Measurements from ENCODE around the gene MEX3A. TPM values are rescaled to one million over a fixed set of nuclear protein-coding genes. Genes with fewer than 3 reads are reported as not detected.
A peak's percentile ranks its signal among the peaks of the same experiment; 100 is the strongest.
"Not testable (repeated sequence)": the region's sequence is repeated elsewhere in the genome, so short reads cannot be mapped to it uniquely, and the experiment has no call there.

MEX3A gene
- total RNA-seq, 1 experiment from 2014 or later = 1.1 TPM

DNA sequence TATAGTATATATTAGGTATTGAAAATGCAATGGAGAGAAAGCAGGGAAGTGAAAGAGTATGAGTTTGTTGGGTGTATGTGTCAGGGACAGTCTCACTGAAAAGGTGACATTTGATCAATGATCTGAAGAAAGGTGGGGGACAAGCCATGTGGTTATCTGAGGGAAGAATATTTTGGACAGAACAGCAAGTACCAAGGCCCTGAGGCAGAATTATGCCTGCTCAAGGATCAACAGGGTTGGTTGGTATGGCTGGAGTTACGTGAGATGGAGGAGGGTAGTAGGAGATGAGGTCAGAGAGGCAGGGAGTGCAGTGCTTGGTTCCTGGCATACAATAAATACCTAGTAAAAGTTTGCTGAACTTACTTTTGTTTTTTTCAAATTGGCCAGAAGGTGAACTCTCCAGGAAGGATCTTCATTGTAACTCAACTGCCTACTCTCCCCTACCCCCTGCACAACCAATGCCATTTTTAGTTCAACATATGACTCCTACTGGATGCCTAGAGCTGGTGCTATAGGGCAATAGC lies 25.9 kb downstream of the MEX3A start:
- no peak for DNase-seq (ENCODE audit: low read depth in 1 of 2, low spot score in 2 of 2)
- Histone ChIP-seq H3K27me3 (replicated peaks) (no peaks in the 10 kb centered on the region), H3K36me3 (no peaks in the 10 kb centered on the region), H3K9me3 (replicated peaks) (no peaks in the 10 kb centered on the region), H3K4me1 (replicated peaks) (peaks cover 8% of the 10 kb centered on the region), H3K4me3 (no peak overlapping the region), H3K27ac (no peak overlapping the region)

- no peak for DNase-seq (ENCODE audit: low read depth in 1 of 2, low spot score in 2 of 2)
- no peaks in the 10 kb centered on the region for H3K9me3 ChIP-seq (replicated peaks)
These were observed 26.8 kb downstream of the MEX3A start for GRCh38 chr1:156055281-156056048.

DNA sequence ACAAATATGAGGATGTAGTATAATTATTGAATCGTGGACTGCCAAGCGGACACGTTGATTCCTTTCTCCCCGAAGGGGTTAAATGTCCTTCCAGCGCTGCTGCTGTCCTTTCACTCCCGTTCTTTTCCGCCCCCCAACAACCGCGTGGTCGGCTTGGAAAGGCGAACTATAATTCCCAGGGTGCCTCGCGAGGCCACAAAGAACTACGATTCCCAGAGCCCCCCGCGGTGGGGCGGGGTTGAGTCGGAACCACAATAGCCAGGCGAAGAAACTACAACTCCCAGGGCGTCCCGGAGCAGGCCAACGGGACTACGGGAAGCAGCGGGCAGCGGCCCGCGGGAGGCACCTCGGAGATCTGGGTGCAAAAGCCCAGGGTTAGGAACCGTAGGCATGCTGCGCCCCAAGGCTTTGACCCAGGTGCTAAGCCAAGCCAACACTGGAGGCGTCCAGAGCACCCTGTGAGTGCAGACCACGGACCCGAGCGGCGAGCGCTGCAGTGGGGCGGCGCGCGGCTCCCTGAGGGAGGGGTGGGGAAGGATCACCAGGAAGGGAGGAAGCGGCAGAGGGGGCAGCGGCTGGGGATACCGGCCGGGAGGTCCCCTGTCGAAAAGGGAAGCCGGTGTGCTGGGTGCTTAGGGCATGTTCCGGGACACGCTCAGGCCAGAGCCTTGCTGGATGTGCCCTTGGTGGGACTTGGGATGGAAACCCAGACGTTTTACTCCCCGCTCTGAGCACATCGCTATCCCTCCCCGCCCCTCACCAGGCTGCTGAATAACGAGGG lies 27.6 kb downstream of the MEX3A start, which contains the start of gene LAMTOR2:
LAMTOR2 (plus strand) TSS at position 283 of the 781 bp plus-strand sequence; CDS start at position 391, 108 bp downstream.
- Histone ChIP-seq H3K27ac (peak within 1 kb of the TSS; percentile 45), H3K4me3 (peak within 1 kb of the TSS; percentile 75), H3K36me3 (peaks cover 3% of the 10 kb centered on the region), H3K27me3 (replicated peaks) (no peaks in the 10 kb centered on the region), H3K9me3 (replicated peaks) (no peaks in the 10 kb centered on the region), H3K4me1 (replicated peaks) (peaks cover 8% of the 10 kb centered on the region)
- DNase-seq (ENCODE audit: low read depth in 1 of 2, low spot score in 2 of 2) = peak; percentile 95 to 98

More at GRCh38 chr1:156055281-156056048, 26.8 kb downstream of the MEX3A start:
- Histone ChIP-seq H3K27ac (no peak overlapping the region), H3K4me1 (replicated peaks) (peaks cover 8% of the 10 kb centered on the region), H3K27me3 (replicated peaks) (no peaks in the 10 kb centered on the region), H3K4me3 (peak overlapping the region; percentile 75), H3K36me3 (no peaks in the 10 kb centered on the region)

GRCh38 chr1:156053768-156054499 lies 28.3 kb downstream of the MEX3A start, which contains the start of gene UBQLN4:
Gene UBQLN4 (minus strand): TSS chr1:156053798. CDS start chr1:156053701, 97 bp downstream.
- Histone ChIP-seq H3K27ac (peak within 1 kb of the TSS; percentile 45), H3K4me1 (replicated peaks) (peaks cover 8% of the 10 kb centered on the region), H3K9me3 (replicated peaks) (no peaks in the 10 kb centered on the region), H3K4me3 (peak within 1 kb of the TSS; percentile 75), H3K36me3 (peaks cover 7% of the 10 kb centered on the region), H3K27me3 (replicated peaks) (no peaks in the 10 kb centered on the region)
- DNase-seq (ENCODE audit: low read depth in 1 of 2, low spot score in 2 of 2) = peak in 1 of 2 experiments; percentile 90

DNA sequence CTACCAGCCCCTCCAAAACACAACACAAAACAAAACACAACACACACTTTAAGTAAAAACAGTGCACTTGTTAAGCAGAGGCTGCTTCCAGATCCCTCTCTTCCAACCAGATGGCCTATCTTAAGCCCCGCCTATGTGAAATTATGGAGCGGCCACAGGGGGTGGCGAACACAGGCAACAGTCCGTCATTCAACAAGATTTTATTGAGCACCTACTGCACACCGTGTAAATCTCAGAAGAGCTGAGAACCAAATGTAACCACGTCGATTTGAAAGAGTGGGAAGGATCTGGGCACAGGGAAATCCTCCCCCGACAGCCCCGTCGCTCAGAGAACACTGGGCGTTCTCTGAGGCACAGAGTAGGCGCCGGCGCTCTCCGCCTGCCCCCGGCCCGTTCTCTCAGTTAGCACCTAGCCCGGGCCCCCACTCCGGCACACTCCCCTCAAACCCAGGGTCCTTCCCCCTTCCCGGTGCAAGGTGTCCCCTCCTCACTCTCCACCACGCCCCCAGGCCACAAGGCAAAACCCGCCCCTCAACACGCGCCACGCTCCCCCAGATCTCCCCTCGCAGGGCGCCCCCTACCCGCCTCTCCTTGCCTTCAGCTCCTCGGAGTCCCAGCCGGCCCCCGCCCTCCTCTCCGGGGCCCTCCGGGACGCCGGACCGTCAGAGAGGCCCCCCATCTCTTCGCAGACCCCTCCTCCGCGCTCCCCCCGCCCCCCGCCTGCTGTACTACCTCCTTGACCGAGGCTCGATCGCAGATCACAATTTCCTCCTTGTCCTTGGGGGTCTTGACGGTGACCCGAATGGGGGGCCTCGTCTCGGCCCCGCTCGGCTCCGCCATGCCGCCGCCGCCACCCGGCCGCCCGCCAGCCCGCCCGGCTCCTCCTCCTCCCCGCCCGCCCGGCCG lies 29.1 kb downstream of the MEX3A start:
- Histone ChIP-seq H3K4me3 (peak overlapping the region; percentile 75), H3K36me3 (peaks cover 15% of the 10 kb centered on the region), H3K9me3 (replicated peaks) (no peaks in the 10 kb centered on the region), H3K27ac (no peak overlapping the region), H3K27me3 (replicated peaks) (no peaks in the 10 kb centered on the region), H3K4me1 (replicated peaks) (peaks cover 8% of the 10 kb centered on the region)
- peak; percentile 66 for DNase-seq (ENCODE audit: low read depth in 1 of 2, low spot score in 2 of 2)

DNA sequence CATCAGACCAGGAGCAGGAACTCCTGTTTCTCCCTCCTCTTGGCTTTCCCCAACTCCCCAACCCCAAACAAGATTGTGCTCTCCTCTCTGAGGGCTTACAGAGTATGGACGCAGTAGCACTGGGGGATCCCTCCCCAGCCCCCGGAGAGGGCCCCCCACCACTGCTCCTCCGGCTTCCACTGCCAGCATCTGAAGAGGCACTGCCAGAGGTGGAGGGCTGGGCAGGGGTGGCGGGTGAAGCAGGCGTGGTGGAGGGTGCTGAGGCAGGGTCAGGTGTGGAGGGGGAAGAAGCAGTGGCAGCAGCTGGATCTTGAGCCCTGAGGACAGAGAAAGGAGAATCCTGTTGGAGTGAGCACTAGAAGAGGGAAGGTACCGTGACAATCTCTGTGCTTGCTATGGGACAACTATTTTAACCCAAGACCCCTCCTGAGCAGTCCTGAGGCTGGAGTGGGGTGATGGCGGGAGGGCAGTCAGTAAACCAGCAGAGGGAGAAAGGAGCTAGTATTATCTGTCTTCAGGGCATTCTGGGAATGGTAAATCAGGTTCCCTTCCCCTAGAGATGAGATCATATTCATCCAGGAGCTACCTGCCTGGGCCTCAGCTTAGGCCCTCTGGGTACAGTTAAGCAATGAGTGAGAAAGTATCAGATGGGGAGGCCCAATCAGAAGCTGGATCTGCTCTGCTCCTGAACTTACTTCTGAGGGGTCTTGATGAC lies 31.1 kb downstream of the MEX3A start:
- no peaks in the 10 kb centered on the region for H3K9me3 ChIP-seq (replicated peaks)

GRCh38 chr1:156050376-156050775 lies 31.9 kb downstream of the MEX3A start:
- Histone ChIP-seq H3K9me3 (replicated peaks) (no peaks in the 10 kb centered on the region), H3K4me3 (no peak overlapping the region), H3K36me3 (peaks cover 18% of the 10 kb centered on the region), H3K27me3 (replicated peaks) (no peaks in the 10 kb centered on the region), H3K4me1 (replicated peaks) (peaks cover 2% of the 10 kb centered on the region), H3K27ac (no peak overlapping the region)
- DNase-seq (ENCODE audit: low read depth in 1 of 2, low spot score in 2 of 2) = no peak

More for the DNA sequence above, 31.1 kb downstream of the MEX3A start:
- H3K36me3 ChIP-seq = peaks cover 18% of the 10 kb centered on the region
- peaks cover 8% of the 10 kb centered on the region for H3K4me1 ChIP-seq (replicated peaks)
- H3K4me3 ChIP-seq = no peak overlapping the region
- no peaks in the 10 kb centered on the region for H3K27me3 ChIP-seq (replicated peaks)
- no peak for DNase-seq (ENCODE audit: low read depth in 1 of 2, low spot score in 2 of 2)
- no peak overlapping the region for H3K27ac ChIP-seq

DNA sequence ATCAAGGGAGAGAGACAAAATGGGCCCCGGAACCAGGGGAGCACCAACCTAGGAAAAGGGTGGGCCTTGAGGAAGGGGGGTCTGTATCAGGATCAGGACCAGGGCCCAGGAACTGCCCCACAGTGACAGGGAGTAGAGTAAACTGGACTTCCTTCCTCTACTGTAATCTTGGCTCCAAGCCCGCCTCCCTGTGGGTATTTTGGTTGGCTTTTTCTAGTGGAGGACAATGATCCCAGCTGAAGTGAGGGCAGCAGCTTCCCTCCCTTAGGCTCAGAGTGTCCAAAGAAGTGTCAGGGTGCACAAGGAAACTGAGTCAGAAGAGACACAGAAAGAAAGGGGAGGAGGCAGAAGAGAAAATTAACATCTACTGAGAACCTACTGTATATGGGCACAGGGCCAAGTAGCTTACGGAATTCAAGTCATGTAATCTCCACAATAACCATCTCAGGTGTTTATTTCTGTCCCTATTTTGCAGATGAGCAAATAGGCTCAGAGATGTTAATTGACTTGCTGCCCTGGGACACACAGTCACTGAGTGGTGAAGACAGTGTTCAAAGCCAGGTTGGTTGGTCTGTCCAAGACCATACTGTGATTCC lies 33.5 kb downstream of the MEX3A start:
- no peak overlapping the region for H3K27ac ChIP-seq
- H3K4me1 ChIP-seq (replicated peaks) = no peaks in the 10 kb centered on the region; the same call in 1 of the 2 replicates
- DNase-seq (ENCODE audit: low read depth in 1 of 2, low spot score in 2 of 2) = no peak
- no peak overlapping the region for H3K4me3 ChIP-seq
- no peaks in the 10 kb centered on the region for H3K27me3 ChIP-seq (replicated peaks)
- no peaks in the 10 kb centered on the region for H3K9me3 ChIP-seq (replicated peaks)
- H3K36me3 ChIP-seq = peaks cover 20% of the 10 kb centered on the region

GRCh38 chr1:156045076-156045475 lies 37.2 kb downstream of the MEX3A start:
- H3K27ac ChIP-seq = no peak overlapping the region
- H3K9me3 ChIP-seq (replicated peaks) = no peaks in the 10 kb centered on the region
- H3K4me1 ChIP-seq (replicated peaks) = peaks cover 12% of the 10 kb centered on the region
- no peak for DNase-seq (ENCODE audit: low read depth in 1 of 2, low spot score in 2 of 2)
- H3K36me3 ChIP-seq = peaks cover 41% of the 10 kb centered on the region
- H3K4me3 ChIP-seq = no peak overlapping the region
- no peaks in the 10 kb centered on the region for H3K27me3 ChIP-seq (replicated peaks)

DNA sequence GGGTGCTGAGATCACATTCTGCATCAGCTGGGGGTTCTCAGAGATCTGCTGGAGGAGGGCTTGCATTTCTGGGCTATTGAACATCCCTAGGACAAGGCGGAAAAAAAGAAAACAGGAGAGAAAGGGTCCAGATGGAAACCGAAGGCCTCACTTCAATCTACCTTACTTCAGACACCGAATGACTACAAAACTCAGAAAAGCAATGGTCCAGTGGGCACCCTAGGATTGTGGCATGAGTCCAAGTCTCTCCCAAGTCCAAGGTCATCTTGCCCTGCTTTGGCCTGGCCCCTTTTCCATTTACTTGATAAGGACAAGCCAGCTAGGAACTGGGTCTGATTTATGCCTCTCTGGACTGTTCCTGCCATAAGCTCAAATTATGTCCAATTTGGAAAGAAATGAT lies 39.4 kb downstream of the MEX3A start:
- Histone ChIP-seq H3K4me1 (replicated peaks) (peaks cover 12% of the 10 kb centered on the region), H3K4me3 (no peak overlapping the region), H3K27ac (no peak overlapping the region), H3K9me3 (replicated peaks) (no peaks in the 10 kb centered on the region), H3K27me3 (replicated peaks) (no peaks in the 10 kb centered on the region), H3K36me3 (peaks cover 32% of the 10 kb centered on the region)
- no peak for DNase-seq (ENCODE audit: low read depth in 1 of 2, low spot score in 2 of 2)

GRCh38 chr1:156034991-156035390 lies 47.3 kb downstream of the MEX3A start:
- not testable (repeated sequence) for DNase-seq (ENCODE audit: low read depth in 1 of 2, low spot score in 2 of 2); H3K36me3 ChIP-seq; H3K4me1 ChIP-seq (replicated peaks); H3K27me3 ChIP-seq (replicated peaks); H3K27ac ChIP-seq; H3K9me3 ChIP-seq (replicated peaks); H3K4me3 ChIP-seq

DNA sequence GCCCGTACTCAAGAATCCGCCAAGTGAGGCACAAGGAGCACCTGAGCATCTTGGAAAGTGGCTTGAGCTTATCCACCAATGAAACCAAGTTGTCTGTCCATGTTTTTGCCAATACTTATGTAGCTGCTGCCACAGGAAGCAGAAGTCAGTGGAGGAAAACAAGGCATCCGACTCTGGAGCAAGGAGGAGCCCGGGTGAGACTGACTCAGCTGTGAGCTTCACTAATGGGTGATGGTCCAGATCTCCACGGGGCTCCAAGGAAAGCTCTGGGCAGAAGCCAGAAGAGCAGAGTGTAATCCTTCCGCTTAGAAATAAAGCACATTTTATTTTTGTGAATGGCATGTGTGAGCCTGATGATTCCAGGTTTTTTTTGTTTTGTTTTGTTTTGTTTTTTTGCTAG lies 49.3 kb downstream of the MEX3A start:
- H3K4me1 ChIP-seq (replicated peaks) = peaks cover 7% of the 10 kb centered on the region
- 0 out of 2 replicates have a peak, but pooled peaks cover 1% of the 10 kb centered on the region for H3K36me3 ChIP-seq
- no peak overlapping the region for H3K4me3 ChIP-seq
- H3K27ac ChIP-seq = no peak overlapping the region
- H3K9me3 ChIP-seq (replicated peaks) = no peaks in the 10 kb centered on the region
- H3K27me3 ChIP-seq (replicated peaks) = no peaks in the 10 kb centered on the region
- DNase-seq (ENCODE audit: low read depth in 1 of 2, low spot score in 2 of 2) = no peak

Measured in SJSA1 (cell line).